Measurements from ENCODE around the gene NANS. TPM values are rescaled to one million over a fixed set of nuclear protein-coding genes. Genes with fewer than 3 reads are reported as not detected.

Gene NANS
- total and polyA plus RNA-seq, 2 of the 13 experiments (the other 11 are each of a cell fraction or from before 2014, with no cell fraction given), result 86.9 to 203 TPM

DNA sequence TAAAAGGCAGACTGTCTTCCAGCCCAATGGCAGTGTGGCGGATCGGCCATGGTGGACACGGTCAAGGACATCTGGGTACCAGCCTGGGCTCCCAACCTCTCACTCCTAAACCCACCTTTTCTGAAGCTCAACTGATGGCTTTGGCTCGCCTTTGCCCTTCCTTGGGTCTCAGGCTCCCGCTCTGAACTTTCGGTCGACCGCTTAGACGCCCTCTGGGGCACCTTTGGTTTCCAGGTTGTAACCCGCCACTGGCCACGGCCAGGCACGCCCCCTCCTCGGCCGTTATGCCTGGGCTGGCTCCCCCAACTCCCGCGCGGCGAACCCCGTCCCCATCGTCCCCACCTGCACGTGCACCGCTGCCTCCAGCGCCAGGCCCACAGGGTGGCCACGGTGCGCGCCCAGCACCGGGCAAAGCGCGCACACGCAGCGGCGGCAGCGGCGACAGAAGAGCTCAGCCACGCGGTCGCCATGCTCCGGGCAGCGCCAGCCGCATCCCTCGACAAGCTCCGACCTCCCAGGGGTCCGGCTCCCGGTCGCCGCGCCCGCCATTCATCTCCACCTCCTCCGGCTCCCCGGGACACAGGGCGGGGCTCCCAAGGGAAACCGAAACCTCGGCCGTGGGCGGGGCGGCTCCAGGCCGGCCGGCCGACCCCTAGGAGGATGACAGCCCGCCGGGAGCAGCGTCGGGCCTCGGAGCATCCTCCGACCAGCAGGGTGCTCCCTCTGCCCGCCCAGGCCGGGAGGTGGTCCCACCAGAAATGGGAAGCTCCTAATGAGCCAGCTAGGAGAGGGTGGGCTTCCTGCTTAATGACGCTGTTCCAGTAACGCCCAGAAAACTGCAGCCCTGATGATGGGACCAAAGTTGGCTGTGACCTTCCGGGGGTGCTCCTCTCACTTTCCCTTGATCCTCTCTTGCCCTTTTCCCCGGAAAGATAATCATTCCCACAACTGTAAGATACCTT lies 62.4 kb downstream of the NANS start, which contains the start of gene TRIM14 (continued):
- TF ChIP-seq, protein P1, sequence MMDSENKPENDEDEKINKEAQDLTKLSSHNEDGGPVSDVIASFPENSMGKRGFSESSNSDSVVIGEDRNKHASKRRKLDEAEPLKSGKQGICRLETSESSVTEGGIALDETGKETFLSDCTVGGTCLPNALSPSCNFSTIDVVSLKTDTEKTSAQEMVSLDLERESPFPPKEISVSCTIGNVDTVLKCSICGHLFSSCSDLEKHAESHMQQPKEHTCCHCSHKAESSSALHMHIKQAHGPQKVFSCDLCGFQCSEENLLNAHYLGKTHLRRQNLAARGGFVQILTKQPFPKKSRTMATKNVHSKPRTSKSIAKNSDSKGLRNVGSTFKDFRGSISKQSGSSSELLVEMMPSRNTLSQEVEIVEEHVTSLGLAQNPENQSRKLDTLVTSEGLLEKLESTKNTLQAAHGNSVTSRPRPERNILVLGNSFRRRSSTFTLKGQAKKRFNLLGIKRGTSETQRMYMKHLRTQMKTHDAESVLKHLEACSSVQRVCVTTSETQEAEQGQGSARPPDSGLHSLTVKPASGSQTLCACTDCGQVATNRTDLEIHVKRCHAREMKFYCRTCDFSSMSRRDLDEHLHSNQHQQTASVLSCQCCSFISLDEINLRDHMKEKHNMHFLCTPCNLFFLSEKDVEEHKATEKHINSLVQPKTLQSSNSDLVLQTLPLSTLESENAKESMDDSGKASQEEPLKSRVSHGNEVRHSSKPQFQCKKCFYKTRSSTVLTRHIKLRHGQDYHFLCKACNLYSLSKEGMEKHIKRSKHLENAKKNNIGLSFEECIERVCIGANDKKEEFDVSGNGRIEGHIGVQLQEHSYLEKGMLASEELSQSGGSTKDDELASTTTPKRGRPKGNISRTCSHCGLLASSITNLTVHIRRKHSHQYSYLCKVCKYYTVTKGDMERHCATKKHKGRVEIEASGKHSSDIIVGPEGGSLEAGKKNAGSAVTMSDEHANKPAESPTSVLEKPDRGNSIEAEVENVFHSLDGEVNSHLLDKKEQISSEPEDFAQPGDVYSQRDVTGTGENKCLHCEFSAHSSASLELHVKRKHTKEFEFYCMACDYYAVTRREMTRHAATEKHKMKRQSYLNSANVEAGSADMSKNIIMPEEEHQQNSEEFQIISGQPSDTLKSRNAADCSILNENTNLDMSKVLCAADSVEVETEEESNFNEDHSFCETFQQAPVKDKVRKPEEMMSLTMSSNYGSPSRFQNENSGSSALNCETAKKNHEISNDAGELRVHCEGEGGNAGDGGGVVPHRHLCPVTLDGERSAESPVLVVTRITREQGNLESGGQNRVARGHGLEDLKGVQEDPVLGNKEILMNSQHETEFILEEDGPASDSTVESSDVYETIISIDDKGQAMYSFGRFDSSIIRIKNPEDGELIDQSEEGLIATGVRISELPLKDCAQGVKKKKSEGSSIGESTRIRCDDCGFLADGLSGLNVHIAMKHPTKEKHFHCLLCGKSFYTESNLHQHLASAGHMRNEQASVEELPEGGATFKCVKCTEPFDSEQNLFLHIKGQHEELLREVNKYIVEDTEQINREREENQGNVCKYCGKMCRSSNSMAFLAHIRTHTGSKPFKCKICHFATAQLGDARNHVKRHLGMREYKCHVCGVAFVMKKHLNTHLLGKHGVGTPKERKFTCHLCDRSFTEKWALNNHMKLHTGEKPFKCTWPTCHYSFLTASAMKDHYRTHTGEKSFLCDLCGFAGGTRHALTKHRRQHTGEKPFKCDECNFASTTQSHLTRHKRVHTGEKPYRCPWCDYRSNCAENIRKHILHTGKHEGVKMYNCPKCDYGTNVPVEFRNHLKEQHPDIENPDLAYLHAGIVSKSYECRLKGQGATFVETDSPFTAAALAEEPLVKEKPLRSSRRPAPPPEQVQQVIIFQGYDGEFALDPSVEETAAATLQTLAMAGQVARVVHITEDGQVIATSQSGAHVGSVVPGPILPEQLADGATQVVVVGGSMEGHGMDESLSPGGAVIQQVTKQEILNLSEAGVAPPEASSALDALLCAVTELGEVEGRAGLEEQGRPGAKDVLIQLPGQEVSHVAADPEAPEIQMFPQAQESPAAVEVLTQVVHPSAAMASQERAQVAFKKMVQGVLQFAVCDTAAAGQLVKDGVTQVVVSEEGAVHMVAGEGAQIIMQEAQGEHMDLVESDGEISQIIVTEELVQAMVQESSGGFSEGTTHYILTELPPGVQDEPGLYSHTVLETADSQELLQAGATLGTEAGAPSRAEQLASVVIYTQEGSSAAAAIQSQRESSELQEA (CRISPR knock-in tag; IDR thresholded peaks at IDR 0.05; ENCODE audit: not compliant biosample characterization), result peak; percentile 26
- TF ChIP-seq NCOA5 (CRISPR knock-in tag; IDR thresholded peaks at IDR 0.05), result no peak
- TF ChIP-seq U2AF2 (IDR thresholded peaks at IDR 0.05; ENCODE audit: low read depth, low read length), result no peak
- no peak for TF ChIP-seq YEATS2 (CRISPR knock-in tag; IDR thresholded peaks at IDR 0.05; ENCODE audit: borderline replicate concordance)
- no peak; the same call in 1 of the 2 replicates for TF ChIP-seq HNRNPL (IDR thresholded peaks at IDR 0.05; ENCODE audit: low read depth, low read length)
- TF ChIP-seq SRSF4 (IDR thresholded peaks at IDR 0.05; ENCODE audit: low read depth, low read length, poor library complexity, severe bottlenecking), result no peak
- TF ChIP-seq NAIF1 (CRISPR knock-in tag; IDR thresholded peaks at IDR 0.05; ENCODE audit: borderline replicate concordance), result no peak
- no peak for TF ChIP-seq ATF7 (IDR thresholded peaks at IDR 0.05)
- no peak for TF ChIP-seq ATF7 (CRISPR knock-in tag; IDR thresholded peaks at IDR 0.05)
- peak; percentile 70 for TF ChIP-seq SALL2 (CRISPR knock-in tag; IDR thresholded peaks at IDR 0.05)
- TF ChIP-seq, protein P2, sequence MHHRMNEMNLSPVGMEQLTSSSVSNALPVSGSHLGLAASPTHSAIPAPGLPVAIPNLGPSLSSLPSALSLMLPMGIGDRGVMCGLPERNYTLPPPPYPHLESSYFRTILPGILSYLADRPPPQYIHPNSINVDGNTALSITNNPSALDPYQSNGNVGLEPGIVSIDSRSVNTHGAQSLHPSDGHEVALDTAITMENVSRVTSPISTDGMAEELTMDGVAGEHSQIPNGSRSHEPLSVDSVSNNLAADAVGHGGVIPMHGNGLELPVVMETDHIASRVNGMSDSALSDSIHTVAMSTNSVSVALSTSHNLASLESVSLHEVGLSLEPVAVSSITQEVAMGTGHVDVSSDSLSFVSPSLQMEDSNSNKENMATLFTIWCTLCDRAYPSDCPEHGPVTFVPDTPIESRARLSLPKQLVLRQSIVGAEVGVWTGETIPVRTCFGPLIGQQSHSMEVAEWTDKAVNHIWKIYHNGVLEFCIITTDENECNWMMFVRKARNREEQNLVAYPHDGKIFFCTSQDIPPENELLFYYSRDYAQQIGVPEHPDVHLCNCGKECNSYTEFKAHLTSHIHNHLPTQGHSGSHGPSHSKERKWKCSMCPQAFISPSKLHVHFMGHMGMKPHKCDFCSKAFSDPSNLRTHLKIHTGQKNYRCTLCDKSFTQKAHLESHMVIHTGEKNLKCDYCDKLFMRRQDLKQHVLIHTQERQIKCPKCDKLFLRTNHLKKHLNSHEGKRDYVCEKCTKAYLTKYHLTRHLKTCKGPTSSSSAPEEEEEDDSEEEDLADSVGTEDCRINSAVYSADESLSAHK (CRISPR knock-in tag; IDR thresholded peaks at IDR 0.05; ENCODE audit: borderline replicate concordance), result no peak
- no peak for TF ChIP-seq ZNF20 (CRISPR knock-in tag; IDR thresholded peaks at IDR 0.05)
- TF ChIP-seq, protein P3, sequence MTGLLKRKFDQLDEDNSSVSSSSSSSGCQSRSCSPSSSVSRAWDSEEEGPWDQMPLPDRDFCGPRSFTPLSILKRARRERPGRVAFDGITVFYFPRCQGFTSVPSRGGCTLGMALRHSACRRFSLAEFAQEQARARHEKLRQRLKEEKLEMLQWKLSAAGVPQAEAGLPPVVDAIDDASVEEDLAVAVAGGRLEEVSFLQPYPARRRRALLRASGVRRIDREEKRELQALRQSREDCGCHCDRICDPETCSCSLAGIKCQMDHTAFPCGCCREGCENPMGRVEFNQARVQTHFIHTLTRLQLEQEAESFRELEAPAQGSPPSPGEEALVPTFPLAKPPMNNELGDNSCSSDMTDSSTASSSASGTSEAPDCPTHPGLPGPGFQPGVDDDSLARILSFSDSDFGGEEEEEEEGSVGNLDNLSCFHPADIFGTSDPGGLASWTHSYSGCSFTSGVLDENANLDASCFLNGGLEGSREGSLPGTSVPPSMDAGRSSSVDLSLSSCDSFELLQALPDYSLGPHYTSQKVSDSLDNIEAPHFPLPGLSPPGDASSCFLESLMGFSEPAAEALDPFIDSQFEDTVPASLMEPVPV (CRISPR knock-in tag; IDR thresholded peaks at IDR 0.05), result peak; percentile 94
- peak; percentile 76 for TF ChIP-seq REPIN1 (CRISPR knock-in tag; IDR thresholded peaks at IDR 0.05; ENCODE audit: borderline replicate concordance, low read depth)
- TF ChIP-seq HDAC1 (CRISPR knock-in tag; IDR thresholded peaks at IDR 0.05), result peak; percentile 84
- no peak for TF ChIP-seq ZZZ3 (CRISPR knock-in tag; IDR thresholded peaks at IDR 0.05; ENCODE audit: borderline replicate concordance)

All from HepG2 (cell line).